GM19395 (cell line): ENCODE results near the gene PDE6B.

ENCODE experiments used
- ATAC-seq: cut with Tn5 transposase; IDR thresholded peaks from one replicate; pipeline ENCODE4 v1.9.1; 2021; ENCODE audit warnings: mild to moderate bottlenecking, moderate library complexity; ENCODE audit not compliant: unreplicated experiment

PDE6B gene

GRCh38 chr4:600850-601515 lies 24.4 kb upstream of the PDE6B start:
- ATAC-seq, result no peak

GRCh38 chr4:601612-602558 lies 23.5 kb upstream of the PDE6B start:
- ATAC-seq, result no peak

- ATAC-seq, result no peak
Measured at GRCh38 chr4:602559-602942, 22.8 kb upstream of the PDE6B start.

GRCh38 chr4:604131-604530 lies 21.2 kb upstream of the PDE6B start:
- no peak for ATAC-seq

- ATAC-seq, result no peak
Measured at GRCh38 chr4:605702-606425, 19.5 kb upstream of the PDE6B start.

- no peak for ATAC-seq
Measured at GRCh38 chr4:608236-608635, 17.1 kb upstream of the PDE6B start.

- ATAC-seq, result no peak
Measured at GRCh38 chr4:609400-610050, 15.8 kb upstream of the PDE6B start.

GRCh38 chr4:610411-611261 lies 14.7 kb upstream of the PDE6B start:
- no peak for ATAC-seq

- no peak for ATAC-seq
Measured at GRCh38 chr4:612052-612748, 13.2 kb upstream of the PDE6B start.

GRCh38 chr4:612749-613125 lies 12.6 kb upstream of the PDE6B start:
- ATAC-seq, result no peak

GRCh38 chr4:613126-613525 lies 12.2 kb upstream of the PDE6B start:
- ATAC-seq, result no peak

GRCh38 chr4:616091-616490 lies 9.3 kb upstream of the PDE6B start:
- ATAC-seq, result no peak

GRCh38 chr4:616911-617643 lies 8.3 kb upstream of the PDE6B start:
- no peak for ATAC-seq

GRCh38 chr4:617644-618641 lies 7.4 kb upstream of the PDE6B start:
- no peak for ATAC-seq

- no peak for ATAC-seq
Measured at GRCh38 chr4:620201-620600, 5.2 kb upstream of the PDE6B start.

- no peak for ATAC-seq
Measured at GRCh38 chr4:620851-621261, 4.5 kb upstream of the PDE6B start.

GRCh38 chr4:621296-622070 lies 3.9 kb upstream of the PDE6B start:
- ATAC-seq, result no peak
